ENCODE results near the gene ZFAND6.
A peak's percentile ranks its signal among the peaks of the same experiment; 100 is the strongest.
"Not testable (repeated sequence)": the region's sequence is repeated elsewhere in the genome, so short reads cannot be mapped to it uniquely, and the experiment has no call there.

The ZFAND6 gene

GRCh38 chr15:80058851-80059785 lies at the start of gene ZFAND6:
ZFAND6 (plus strand) TSS chr15:80059676; CDS start chr15:80120345, 60,669 bp downstream.
- DNase-seq, result peak; percentile 89 to 93

GRCh38 chr15:80010131-80010673 lies 49.3 kb upstream of the ZFAND6 start:
- DNase-seq, result no peak

DNA sequence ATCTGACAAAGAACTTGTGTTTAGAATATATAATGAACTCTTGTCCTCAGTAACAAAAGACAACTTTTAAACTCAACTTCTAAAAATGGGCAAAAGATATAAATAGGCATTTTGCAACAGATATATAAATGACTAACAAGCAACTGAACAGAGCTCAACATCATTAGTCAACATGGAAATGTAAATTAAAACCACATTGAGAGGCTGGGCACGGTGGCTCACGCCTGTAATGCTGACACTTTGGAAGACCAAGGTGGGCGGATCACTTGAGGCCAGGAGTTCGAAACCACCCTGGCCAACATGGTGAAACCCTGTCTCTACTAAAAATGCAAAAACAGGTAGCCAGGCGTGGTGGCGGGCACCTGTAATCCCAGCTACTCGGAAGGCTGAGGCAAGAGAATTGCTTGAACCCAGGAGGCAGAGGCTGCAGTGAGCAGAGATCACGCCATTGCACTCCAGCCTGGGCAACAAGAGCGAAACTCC lies 48.4 kb upstream of the ZFAND6 start:
- DNase-seq, result not testable (repeated sequence)

DNA sequence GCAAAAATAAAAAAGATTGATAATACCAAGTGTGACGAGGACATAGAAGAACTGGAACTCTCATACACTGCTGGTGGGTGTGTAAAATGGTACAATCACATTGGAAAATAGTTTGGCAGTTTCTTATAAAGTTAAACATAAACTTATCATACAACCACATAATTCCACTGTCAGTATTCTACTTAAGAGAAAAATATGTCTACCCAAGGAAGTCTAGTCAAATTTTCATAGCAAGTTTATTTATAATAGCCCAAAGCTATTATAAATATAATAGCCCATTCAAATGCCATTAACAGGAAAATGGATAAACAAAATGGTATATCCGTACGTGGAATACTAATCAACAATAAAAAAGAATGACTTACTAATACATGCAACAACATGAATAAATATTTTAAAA lies 47.9 kb upstream of the ZFAND6 start:
- no peak for DNase-seq

GRCh38 chr15:80012060-80012726 lies 47.3 kb upstream of the ZFAND6 start:
- DNase-seq, result no peak

DNA sequence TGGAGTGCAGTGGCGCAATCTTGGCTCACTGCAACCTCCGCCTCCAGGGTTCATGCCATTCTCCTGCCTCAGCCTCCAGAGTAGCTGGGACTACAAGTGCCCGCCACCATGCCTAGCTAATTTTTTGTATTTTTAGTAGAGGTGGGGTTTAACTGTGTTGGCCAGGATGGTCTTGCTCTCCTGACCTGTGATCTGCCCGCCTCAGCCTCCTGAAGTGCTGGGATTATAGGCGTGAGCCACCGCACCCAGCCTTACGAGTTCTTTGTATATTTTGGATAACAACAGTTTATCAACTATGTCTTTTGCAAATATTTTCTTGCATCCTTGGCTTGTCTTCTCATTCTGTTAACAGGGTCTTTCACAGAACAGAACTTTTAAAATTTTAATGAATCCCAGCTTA lies 45.3 kb upstream of the ZFAND6 start:
- not testable (repeated sequence) for DNase-seq

DNA sequence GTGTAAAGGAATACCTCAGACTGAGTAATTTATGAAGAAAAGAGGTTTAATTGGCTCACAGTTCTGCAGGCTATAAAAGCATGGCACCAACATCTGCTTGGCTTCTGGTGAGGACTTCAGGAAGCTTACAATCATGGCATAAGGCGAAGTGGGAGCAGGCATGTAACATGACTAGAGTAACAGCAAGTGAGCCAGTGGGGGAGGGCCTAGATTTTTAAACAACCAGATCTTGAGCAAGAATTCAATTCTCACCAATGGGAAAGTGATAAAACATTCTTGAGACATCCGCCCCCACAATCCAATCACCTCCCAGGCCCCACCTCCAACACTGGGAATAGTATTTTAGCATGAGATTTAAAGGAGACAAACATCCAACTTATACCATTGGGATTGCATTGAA lies 44.3 kb upstream of the ZFAND6 start:
- no peak for DNase-seq

GRCh38 chr15:80016506-80016905 lies 43.0 kb upstream of the ZFAND6 start:
- not testable (repeated sequence) for DNase-seq

GRCh38 chr15:80017139-80017538 lies 42.3 kb upstream of the ZFAND6 start:
- DNase-seq, result not testable (repeated sequence)

- no peak for DNase-seq
Observed at GRCh38 chr15:80019168-80019745, 40.2 kb upstream of the ZFAND6 start.

- DNase-seq, result not testable (repeated sequence)
Observed at GRCh38 chr15:80020149-80020548, 39.3 kb upstream of the ZFAND6 start.

GRCh38 chr15:80020731-80021130 lies 38.7 kb upstream of the ZFAND6 start:
- DNase-seq, result no peak

DNA sequence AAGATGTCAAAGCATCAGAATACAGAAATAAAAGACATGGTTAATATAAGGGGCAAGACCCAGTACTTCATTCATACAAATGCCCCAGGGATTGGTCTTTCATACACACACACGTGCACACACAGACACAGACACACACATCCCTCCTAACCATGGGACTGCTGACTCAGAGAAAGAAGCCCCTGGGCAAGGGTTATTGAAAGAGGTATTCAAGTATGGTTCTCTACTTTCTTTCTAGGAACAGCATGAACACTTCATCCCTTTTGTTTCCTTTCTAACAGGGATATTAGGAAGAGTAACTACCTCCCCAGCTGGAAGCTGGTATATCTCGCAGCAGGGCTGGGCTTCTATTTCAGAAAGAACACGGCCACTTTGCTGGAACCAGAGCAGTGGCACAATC lies 33.2 kb upstream of the ZFAND6 start:
- DNase-seq, result no peak

- DNase-seq, result no peak
Observed at GRCh38 chr15:80026754-80027153, 32.7 kb upstream of the ZFAND6 start.

GRCh38 chr15:80028937-80029336 lies 30.5 kb upstream of the ZFAND6 start:
- no peak for DNase-seq

DNA sequence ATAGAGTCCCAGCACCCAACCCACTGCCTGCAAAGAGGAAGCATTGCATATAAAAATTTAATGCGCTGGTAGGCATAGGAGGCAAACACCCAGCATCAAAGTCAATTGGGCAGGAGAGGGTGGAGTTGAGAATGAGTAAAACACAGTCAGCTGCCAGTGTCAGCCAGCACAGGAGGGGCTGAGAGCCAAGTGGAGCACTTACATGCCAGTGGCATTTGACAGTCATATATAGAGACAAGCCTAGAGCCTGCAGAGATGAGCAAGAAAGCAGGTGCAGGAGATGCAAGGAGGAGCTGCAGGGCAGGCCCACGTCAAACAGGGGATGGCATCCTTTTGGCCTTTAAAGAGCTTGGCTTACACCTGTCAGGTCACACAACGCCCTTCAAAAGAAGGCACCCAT lies 27.6 kb upstream of the ZFAND6 start:
- peak; percentile 9 to 38 for DNase-seq

GRCh38 chr15:80034629-80035028 lies 24.8 kb upstream of the ZFAND6 start:
- no peak for DNase-seq

DNA sequence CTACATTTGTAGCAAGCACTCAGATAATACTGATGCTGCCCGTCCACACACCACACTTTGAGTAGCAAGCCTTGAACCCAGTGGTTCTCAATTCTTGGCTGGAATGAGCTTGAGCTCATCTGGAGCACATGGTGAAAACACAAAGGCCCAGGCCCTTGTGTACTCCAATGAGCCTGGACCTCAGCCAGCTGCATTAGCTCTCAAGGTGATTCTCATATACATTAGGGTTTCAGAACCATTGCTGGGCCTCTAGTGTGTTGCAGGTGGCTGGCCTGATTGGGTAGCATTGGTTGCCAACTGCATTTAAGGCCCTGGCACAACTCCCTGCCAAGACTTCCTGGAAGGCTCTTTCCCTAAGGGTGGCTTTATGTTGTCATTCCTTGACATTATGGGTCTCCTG lies 23.4 kb upstream of the ZFAND6 start:
- no peak for DNase-seq

- no peak for DNase-seq
Observed at GRCh38 chr15:80041494-80042253, 17.8 kb upstream of the ZFAND6 start.

DNA sequence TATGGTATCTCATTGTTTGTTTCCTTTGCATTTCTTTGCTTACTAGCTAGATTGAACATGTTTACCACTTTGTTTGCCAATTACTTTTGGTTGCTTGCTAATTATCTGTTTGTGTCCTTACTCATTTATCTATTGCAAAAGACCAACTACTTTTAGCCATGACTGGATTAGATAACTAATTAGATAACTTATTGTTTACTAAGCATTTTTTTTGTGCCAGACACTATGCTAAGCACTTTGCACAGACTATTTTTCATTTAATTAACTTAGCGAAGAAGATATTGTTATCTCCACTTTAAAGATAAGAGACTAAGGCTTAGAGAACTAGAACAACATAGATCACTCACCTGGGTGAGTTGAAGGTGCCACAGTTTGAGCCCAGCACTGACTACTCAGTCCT lies 16.9 kb upstream of the ZFAND6 start:
- no peak for DNase-seq

- not testable (repeated sequence) for DNase-seq
Observed at GRCh38 chr15:80045219-80045618, 14.3 kb upstream of the ZFAND6 start.

DNA sequence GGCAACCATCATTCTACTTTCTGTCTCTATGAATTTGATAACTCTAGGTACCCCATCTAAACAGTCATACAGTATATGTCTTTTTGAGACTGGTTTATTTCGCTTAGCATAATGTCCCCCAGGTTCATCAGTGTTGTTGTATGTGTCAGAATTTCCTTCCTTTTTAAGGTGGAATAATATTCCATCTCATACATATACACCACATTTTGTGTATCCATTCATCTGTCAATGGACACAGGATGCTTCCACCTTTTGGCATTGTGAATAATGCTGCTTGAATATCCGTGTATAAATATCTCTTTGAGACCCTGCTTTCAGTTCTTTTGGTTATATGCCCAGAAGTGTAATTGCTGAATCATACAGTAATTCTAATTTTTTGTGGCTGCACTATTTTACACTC lies 10.4 kb upstream of the ZFAND6 start:
- DNase-seq, result no peak

Data from SHP77 (cell line).